ENCODE data around the gene ZNF853.
"Not testable (repeated sequence)": the region's sequence is repeated elsewhere in the genome, so short reads cannot be mapped to it uniquely, and the experiment has no call there.

Gene ZNF853

DNA sequence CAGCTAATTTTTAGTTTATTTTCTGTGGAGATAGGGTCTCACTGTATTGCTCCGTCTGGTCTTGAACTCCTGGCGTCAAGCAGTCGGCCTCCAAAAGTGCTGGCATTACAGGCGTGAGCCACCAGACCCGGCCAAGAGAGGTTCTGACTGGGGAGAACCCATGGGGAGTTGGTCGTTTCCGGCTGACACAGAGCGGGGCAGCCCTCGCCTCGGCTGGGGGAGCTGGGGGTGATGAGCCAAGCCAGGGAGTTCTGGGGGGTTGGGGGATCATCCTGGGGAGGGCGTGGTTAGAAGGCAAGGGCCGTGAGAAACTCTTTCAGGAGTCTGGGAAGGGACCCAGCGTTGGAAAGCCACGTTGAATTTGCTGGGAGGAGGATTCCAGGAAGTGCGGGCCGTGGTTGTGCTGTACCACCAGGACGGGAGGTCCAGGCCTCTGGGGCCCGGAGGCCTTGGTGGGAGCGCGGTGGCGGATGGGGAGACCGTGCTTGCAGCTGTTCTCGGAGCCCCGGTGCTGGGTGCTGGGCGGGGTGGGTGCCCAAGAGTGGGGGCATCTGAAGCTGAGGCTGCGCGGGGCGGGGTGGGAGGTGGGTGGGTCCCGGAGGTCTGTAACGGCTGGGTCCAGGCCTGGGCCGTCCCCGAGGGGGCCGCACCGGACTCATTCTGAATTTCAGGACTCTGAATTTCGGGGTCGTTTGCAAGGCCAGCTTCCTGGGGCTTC, 8.4 kb upstream of the ZNF853 start:
- no peak for DNase-seq

DNA sequence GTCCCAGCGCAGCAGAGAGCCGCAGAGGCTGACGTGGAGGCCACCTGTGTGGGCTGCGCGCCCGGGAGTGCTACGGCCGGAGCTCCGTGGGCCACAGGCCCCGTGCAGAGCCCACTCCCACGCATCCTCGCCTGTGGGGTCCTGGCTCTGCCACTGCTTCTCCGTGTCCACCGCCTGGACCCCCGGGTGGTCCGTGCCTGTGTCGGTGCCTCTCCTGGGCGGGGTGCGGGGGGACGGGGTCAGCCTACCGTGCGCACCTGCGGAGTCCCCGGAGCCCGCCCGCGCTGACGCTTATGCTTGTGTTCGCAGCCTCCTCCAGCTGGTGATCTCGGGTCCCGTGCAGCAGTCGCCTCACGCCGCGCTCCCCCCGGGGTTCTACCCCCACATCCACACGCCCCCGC, 7.8 kb upstream of the ZNF853 start:
- no peak for DNase-seq

DNA sequence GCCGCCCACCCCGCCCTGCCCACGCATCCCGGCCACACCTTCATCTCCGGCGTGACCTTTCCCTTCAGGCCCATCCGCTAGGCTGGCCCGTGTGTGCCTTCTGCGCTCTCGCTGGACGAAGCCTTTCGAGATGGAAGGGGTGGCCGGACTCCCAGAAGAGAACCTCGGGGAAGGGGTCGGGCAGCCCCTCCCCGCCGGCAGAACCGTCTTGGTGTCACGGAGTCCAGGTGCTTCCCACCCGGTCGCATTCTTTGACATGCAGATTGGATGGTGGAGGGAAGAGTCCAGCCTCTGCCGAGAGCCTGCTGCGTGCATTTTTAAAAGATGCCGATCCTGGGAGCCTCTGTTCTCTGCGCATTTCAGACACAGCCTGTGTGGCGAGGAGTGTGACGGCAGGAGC, 7.3 kb upstream of the ZNF853 start:
- DNase-seq: no peak

DNA sequence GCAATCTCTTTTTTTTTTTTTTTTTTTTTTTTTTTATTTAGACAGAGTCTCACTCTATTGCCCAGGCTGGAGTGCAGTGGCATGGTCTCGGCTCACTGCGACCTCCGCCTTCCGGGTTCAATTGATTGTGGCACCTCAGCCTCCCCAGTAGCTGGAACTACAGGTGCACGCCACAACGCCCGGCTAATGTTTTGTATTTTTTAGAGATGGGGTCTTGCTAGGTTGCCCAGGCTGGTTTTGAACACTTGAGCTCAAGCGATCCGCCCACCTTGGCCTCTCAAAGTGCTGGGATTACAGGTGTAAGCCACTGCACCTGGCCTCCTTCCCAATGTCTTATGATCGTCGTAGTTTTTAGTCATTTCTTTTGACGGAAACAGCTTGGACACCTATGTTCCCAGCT, 6.6 kb upstream of the ZNF853 start:
- no peak for DNase-seq

DNA sequence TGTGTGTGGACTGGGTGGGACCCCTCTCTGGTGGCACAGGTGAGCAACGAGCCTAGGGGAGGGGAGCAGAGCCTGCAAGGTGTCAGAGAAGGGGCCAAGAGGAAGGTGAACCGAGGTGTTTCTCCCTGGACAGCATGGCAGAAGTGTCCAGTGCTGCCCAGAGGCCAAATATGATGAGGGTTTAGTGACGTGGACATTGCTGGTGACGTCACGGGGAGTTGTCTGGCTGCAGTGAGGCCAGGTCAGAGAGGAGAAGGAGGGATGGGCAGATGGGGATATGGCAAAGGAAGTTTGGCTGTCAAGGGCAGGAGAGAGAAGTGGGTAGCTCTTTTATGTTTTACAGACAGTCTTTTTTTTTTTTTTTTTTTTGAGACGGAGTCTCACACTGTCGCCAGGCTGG, 2.6 kb upstream of the ZNF853 start:
- DNase-seq: no peak

DNA sequence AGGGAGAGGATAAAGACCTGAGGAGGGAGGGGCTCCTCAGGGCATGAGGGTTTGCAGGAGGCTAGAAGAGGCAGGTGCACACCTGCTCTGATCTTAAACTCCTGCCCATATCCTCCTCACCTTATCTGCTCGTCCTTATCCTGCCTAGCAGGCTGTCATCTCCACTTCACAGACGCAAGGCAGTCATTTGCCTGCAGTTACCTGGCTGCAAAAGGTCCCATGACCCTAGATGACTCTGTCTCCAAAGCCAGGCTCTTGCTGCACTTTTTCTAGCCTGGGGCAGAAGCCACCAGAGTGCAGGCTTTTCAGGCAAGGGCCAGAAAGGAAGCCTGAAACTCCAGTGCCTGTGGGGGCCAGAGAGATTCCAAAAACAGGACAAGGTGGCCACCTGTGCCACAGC, 1.7 kb upstream of the ZNF853 start:
- DNase-seq: no peak

DNA sequence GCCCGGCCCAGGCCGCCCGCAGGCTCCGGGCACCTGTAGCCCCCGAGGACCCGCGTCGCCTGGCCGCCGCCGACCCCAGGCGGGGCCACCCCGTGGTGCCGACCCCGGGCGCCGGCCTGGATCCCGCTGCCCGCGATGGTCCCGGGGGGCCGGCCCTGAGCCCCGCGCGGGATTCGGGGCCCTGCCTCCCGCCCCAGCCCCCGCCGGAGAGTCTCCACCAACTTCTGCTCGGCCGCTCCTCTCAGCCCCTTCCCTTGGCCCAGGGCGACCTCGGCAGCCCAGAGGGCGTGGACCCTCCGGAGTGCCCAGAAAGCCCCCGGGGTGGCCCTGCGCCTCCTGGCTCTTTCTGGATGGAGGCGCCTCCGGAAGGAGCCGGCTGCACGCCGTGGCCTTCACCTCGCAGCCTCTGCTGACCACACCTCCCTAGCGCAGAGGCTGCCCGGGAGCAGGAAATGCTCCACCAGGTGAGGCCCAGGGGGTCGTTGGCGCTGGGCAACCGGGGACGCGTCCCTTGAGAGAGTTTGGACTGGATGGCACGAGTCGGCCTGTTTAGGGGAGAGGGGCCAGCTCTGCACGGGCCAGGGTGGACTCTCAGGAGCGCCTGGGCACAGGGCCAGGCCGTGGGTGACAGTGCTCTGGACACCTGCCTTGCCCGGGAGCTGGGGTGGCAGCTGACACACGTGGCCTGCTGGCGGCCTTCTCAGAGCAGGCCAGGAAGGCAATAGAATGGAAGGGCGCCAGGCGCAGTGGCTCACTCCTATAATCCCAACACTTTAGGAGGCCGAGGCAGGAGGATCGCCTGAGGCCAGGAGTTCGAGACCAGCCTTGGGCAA, 529 bp downstream of the ZNF853 start:
- DNase-seq: no peak

DNA sequence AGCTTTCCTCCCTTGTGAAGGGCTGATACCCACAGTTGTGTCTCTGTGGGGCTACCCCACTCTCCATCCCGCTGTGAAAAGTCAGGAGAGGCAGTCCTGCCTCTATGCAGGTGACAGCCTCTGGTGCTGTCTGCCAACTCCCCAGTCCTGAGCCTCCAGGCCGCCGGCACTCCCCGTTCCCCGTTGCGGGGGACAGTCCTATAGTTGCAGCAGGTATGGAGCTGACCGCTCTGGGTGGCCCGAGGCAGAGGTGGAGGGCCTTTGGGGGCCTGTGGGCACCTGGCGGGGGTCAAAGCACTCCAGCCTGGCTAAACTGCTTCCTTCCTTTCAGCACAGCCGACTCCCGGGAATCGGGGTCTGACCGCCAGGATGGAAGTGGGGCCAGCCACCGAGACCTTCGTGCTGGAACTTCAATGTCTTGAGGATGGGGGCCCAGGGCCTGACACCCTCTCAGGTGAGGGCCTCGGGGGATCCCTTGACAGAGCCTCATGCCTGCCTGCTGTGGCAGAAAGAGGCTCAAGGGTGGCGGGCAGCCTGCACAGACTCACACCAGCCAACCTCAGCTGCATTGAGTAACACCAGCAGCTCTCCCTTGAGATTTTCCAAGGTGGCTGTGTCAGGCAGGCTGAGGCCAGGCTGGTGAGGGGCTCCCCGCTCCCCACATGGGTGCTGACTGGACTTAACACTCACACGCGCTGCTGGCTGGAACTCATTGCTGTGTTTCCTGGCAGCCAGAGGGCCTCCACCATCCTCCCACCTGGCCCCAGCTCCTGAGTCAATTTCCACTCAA, 1.6 kb downstream of the ZNF853 start:
- DNase-seq: no peak

DNA sequence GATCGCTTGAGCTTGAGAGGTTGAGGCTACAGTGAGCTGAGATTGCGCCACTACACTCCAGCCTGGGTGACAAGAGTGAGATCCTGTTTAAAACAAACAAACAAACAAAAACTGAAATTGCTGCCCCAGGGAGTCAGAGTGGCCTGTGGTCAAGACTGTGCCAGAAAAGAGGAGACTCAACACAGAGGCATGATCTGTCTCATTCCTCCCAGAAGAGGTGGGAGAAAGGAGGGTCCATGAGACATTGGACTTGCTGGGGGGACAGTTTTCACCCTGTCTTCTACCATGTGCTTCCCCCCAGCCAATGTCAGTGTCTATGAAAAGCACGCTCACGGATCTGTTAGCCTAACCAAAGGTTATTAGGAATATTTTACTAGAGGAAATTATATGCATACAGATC, 3.2 kb downstream of the ZNF853 start:
- no peak for DNase-seq

DNA sequence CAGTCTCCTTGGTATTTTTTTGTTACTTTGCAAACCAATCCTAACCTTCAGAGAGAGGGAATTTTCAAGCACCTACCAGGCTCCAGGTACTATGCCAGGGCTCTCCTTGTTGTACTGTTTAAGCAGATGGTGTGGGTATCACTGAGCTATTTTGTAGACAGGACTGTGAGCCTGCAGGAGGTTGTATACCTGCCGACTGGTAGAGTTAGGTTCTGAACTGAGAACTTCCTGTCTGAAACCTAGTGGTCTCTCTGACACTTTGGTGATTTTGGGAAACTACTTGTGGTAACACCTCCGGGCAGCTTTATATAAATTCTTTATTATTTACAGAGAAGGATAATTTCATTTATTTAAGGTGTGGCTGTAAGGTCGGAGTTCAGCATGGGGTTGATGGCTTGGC, 4.6 kb downstream of the ZNF853 start:
- DNase-seq: no peak

DNA sequence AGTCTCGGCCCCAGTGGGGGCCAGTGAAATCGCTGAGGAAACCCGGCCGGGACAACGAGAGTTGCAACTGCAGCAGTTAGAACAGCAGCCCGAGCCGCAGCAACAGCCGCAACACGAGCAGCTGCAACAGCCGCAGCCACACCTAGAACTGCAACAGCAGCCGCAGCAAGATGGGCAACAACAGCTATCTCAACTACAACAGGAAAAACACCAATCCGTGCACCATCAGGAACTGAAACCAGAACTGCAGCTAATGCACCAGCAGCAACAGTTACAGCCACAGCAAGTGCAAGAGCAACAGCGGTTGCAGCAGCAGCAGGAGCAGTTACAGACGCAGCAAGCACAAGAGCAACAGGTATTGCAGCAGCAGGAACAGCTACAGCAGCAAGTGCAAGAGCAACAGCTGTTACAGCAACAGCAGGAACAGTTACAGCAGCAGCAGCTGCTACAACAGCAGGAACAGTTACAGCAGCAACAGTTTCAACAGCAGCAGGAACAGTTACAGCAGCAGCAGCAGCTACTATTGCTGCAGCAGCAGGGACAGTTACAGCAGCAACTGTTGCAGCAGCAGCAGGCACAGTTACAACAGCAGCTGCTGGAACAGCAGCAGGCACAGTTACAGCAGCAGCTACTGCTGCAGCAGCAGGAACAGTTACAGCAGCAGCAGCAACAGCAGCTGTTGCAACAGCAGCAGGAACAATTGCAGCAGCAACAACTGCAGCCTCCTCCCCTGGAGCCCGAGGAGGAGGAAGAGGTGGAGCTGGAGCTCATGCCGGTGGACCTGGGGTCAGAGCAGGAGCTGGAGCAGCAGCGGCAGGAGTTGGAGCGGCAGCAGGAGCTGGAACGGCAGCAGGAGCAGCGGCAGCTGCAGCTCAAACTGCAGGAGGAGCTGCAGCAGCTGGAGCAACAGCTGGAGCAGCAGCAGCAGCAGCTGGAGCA, 6.1 kb downstream of the ZNF853 start:
- no peak for DNase-seq

DNA sequence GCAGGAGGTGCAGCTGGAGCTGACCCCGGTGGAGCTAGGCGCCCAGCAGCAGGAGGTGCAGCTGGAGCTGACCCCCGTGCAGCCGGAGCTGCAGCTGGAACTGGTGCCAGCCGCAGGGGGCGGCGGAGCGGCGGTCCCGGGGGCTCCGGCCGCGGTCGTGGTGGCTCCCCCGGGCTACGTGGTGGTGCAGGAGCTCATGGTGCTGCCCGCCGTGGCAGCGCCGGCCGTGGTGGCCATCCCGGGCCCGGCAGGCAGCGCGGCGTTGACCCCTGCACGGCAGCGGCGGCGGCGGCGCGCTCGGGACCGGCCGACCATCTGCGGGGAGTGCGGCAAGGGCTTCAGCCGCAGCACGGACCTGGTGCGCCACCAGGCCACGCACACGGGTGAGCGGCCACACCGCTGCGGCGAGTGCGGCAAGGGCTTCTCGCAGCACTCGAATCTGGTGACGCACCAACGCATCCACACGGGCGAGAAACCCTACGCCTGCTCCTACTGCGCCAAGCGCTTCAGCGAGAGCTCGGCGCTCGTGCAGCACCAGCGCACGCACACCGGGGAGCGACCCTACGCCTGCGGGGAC, 6.8 kb downstream of the ZNF853 start:
- no peak for DNase-seq

DNA sequence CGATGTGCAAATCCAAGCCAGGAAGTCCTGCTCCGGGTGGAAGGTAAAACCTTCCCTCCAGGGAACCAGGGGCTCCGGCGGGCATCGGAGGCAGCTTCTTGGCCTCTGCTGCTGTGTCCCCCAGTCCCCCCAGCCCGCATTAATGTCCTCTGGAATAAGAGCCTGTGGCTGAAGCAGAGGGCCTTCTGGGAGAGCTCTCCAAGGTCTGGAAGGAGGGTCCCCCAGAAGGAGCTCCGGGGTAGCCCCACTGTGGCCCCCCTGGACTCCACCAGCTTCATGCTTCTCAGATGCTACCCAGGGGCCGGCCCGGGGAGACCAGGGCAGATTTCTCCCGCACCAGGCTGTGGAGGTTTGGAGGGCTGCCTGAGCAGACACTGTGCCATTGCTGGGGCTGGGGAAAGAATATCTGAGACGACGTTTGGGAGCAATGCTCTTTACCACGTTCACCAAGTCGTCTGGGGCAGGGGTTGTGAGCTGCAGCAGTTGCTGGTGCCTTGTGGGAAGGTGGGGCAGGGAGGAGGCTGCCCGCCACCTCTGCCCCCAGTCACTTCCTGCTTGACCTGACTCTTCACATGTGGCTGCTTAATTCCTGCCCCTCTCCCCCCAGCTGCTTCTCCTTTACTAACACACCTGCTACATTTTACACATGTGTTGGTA, 8.3 kb downstream of the ZNF853 start:
- no peak for DNase-seq

DNA sequence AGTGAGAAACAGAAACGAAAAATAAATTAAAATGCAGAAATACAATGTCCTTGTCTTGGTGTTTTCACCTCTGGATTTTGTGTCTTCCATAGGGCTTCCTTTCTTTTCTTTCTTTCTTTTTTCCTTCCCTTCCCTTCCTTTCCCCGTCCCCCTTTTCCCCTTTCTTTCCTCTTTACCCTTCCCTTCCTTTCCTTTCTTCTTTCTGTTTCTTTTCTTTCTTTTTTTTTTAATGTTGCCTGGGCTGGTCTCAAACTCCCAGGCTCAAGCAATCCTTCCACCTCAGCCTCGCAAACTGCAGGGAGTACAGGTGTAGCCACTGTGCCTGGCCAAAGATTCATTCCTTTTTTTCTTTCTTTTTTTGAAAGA, 8.8 kb downstream of the ZNF853 start:
- no peak for DNase-seq

DNA sequence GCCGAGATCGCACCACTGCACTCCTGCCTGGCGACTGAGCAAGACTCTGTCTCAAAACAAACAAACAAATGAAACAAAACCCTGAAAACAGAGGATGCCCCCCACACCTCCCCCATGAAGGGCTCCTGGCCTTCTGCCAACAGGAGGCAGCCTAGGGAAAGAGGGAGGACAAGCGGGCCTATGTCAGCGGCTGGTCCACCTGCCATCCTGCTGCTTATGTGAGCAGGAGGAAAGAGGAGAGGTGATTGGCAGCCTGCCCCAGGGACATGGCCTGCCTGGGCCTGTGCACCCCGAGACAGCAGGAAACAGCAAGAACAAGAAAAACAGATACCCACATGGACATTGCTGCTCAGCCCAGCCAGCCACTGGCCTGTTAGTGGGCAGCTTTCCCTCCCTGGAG, 12.6 kb downstream of the ZNF853 start:
- no peak for DNase-seq

DNA sequence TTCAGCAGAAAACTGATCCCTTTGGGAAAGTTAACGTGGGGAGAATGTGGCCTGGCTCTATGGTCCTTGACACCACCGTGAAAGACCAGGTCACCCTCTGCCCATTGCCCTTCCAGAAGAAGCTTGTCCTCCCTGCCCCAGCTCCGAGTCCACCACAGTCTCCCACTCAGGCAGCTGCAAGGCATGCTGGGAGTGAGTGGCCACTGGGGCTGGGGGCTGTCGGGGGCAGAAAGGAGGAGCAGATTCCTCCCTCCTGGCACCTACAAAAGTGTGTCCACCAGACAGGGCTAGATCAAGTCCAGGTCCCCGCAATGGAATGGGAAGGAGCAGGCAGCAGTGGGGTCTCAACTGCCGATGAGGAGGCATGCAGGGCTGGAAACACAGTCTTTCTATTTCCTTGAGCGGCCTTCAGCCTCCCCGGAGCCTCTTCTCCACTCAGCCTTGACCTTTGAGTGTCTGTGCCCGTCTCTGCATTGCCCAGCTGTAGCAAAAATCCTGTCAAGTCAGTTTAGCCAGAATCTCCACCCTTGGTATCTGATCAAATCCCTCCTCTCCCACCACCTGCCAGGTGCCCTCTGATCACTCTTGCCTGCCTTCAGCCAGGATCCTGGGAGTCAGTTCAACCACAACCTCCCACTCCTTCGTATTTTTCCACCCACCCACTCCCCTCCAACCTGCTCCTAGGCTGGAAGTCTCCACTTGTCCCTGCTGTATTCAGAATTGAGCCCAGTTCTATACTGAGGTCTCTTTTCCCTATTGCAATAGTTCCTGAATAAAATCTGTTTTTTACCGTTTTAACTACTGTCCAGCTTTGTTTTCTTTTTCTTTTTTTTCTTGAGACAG, 14.8 kb downstream of the ZNF853 start:
- DNase-seq: no peak

DNA sequence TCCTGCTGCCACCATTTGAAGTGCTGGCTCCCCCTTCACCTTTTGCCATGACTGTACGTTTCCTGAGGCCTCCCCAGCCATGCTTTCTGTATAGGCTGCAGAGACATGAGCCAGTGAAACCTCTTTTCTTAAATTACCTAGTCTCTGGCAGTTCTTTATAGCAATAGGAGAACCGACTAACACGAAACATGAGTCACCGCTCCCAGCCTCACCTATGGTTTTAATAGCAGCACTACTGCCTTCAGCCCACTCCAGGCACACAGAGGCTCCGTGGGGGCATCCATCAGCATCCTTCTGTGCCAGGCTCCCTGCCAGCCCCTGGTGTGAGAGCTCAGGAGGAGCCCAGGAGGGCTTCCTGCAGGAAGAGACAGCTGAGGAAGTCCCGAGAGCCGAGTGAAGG, 16.2 kb downstream of the ZNF853 start:
- DNase-seq: no peak

DNA sequence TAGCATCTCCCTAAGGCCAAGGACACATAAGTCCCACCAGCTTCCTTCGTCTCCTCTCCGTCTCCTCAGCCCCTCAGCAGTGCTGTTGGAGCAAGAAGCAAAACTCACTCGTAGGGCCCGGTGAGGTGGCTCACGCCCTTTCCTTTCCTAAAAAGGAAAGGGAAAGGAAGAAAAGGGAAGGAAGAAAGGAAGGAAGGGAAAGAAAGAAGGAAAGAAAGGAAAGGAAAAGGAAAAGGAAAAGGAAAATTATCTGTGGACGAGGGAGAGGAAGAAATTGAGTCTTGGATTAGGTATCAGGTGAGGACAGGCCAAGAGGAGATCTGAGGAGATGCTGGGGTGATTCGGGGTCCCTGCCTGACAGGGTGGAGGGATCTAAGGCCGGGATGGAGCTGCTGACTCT, 18.6 kb downstream of the ZNF853 start:
- no peak for DNase-seq

DNA sequence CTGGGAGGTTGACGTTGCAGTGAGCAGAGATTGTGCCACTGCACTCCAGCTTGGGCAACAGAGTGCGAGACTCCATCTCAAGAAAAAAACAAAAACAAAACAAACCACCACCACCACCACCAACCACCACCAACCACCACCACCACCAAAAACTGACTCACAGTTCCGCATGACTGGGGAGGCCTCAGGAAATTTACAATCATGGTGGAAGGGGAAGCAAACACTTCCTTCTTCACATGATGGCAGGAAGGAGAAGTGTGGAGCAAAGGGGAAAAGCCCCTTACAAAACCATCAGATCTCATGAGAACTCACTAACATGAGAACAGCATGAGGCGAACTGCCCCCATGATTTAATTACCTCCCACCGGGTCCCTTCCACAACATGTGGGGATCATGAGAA, 19.6 kb downstream of the ZNF853 start:
- not testable (repeated sequence) for DNase-seq

DNA sequence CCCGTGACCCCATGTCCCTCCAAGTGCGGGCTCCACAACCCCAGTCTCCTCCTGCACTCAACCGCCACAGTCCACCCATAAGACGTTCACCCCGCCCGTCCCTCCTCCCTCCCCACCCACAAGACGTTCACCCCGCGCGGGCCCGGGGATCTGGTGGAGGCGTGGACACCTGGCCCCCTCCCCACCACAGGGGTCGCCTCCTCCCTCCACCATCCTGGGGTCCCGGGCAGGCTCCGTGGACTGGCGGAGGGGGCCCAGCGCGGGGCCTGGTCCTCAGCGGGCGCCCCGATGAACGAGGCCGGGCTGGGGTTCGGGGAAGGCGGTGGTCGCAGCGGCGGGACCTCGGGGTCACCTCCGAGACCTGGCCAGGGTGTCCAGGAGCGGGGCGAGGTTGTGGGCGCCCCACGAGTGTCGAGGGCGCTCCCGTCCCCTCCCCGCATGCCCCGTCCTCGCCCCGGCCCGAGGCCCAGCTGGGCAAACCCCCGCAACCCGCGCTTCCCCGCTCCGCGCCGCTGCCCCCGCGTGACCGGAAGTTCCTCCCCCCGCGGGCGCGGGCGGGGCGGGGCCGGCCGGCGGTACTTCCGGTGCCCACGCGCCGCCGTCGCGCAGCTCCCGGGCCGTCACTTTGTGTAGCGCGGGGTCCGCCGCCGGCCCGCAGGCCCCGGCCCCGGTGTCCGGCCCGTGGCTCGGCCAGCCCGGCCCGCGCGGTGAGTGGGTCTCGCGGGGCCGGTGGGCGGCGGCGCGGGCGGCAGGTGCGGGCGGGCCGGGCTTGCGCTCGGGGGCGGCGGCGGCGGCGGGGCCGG, 21.5 kb downstream of the ZNF853 start, which contains the start of gene ZNF316:
TSS of gene ZNF316 (plus strand) at position 578 of the 803 bp plus-strand sequence. CDS start 5,092 bp downstream, outside the sequence.
- peak; percentile 43 for DNase-seq

Measured in activated CD4-positive, alpha-beta T cell treated with anti-CD3 and anti-CD28 coated beads, Interleukin-2, amount 50 U/mL, for 1 hour (primary cell).